ENCODE measurements around the gene DCTN2. TPM values are rescaled to one million over a fixed set of nuclear protein-coding genes. Genes with fewer than 3 reads are reported as not detected.

The DCTN2 gene
- total RNA-seq, 2 experiments from 2014 or later = 39.6 TPM

DNA sequence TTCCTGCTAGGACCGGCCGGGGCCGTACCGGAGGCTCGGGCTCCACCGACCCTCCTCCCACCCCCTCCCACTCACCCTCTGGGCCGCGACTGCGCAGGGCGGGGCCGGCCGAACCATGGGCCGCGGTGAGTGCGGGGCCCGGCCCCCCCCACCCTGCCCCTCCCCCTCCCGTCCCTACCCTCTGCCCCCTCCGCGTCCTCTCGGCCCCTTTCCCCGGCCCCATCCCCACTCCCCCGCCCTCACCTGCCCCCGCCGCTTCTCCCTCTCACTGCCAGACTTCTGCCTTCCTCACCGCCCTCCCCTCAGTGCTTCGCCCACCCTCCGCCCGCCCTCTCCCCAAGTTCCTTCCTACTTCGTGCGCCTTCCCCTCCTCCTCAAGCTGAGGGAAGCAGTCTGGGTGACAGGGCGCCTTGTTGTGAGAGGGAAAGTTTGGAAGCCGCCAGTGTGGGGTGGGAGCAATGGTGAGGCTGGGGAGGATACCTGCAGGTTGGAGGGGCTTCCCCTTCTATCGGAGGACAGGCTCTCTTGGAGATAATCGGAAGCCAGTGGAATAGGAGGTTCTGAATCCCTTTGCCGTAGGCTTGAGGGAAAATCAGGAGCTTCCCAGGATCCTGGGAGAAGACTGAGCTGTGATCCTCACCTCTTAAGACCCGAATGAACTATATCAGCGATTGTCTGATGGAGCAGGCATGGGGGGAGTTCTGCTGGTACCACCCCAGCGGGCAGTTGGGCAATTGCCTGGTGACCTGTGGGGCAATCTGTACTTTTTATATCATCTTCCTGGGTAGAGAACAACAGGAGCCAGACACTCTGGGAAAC, 23.9 kb downstream of the DCTN2 start:
- Histone ChIP-seq H3K9me3 (ENCODE audit: control insufficient read depth in 1 of 2, insufficient read depth in 1 of 2, low read length in 2 of 2) (no peaks in the 10 kb centered on the region), H3K4me1 (ENCODE audit: insufficient read depth, low read length) (peaks cover 75% of the 10 kb centered on the region), H3K27ac (ENCODE audit: low read depth in 1 of 2, low read length in 2 of 2) (peak overlapping the region; percentile 71), H3K36me3 (ENCODE audit: insufficient read depth, low read length) (peaks cover 41% of the 10 kb centered on the region), H3K27me3 (ENCODE audit: control insufficient read depth in 1 of 2, insufficient read depth in 2 of 2, low read length in 2 of 2) (no peaks in the 10 kb centered on the region), H3K4me3 (ENCODE audit: low read length) (peak overlapping the region; percentile 67)
- DNase-seq (peak in 12 of 14 experiments; percentile 16 to 80 (median 44)), ATAC-seq (ENCODE audit: poor library complexity) (no peak)
- Mint-ChIP-seq H3K4me3 (peak overlapping the region; percentile 95), H3K27ac (peak overlapping the region; percentile 100), H3K9me3 (no peaks in the 10 kb centered on the region), H3K4me1 (ENCODE audit: low read depth) (peaks cover 56% of the 10 kb centered on the region), H3K36me3 (ENCODE audit: low read depth) (peaks cover 74% of the 10 kb centered on the region), H3K27me3 (no peaks in the 10 kb centered on the region)
- ChIA-PET POLR2A (interaction anchor here (0.6 to 2.1 kb wide), 3 partner anchors 23 to 395 kb away, joined by 3 to 11 read pairs (median 3); partner anchors contain the start of gene DCTN2), CTCF (interaction anchor here (1.4 kb wide), 1 partner anchor 60 kb away, joined by 3 read pairs; no protein-coding TSS in a partner anchor)
- intact Hi-C loops (cut with DNase I, micrococcal nuclease) = loop anchor here (1.0 to 5.0 kb wide), 4 partner anchors 22 to 419 kb away; partner anchors contain the start of genes ATP23 (in 1 of the 2), CDK4 (in 1 of the 2) and DCTN2 (in 1 of the 2)
- TF ChIP-seq, protein P1, sequence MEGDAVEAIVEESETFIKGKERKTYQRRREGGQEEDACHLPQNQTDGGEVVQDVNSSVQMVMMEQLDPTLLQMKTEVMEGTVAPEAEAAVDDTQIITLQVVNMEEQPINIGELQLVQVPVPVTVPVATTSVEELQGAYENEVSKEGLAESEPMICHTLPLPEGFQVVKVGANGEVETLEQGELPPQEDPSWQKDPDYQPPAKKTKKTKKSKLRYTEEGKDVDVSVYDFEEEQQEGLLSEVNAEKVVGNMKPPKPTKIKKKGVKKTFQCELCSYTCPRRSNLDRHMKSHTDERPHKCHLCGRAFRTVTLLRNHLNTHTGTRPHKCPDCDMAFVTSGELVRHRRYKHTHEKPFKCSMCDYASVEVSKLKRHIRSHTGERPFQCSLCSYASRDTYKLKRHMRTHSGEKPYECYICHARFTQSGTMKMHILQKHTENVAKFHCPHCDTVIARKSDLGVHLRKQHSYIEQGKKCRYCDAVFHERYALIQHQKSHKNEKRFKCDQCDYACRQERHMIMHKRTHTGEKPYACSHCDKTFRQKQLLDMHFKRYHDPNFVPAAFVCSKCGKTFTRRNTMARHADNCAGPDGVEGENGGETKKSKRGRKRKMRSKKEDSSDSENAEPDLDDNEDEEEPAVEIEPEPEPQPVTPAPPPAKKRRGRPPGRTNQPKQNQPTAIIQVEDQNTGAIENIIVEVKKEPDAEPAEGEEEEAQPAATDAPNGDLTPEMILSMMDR (IDR thresholded peaks at IDR 0.05) = no peak

DNA sequence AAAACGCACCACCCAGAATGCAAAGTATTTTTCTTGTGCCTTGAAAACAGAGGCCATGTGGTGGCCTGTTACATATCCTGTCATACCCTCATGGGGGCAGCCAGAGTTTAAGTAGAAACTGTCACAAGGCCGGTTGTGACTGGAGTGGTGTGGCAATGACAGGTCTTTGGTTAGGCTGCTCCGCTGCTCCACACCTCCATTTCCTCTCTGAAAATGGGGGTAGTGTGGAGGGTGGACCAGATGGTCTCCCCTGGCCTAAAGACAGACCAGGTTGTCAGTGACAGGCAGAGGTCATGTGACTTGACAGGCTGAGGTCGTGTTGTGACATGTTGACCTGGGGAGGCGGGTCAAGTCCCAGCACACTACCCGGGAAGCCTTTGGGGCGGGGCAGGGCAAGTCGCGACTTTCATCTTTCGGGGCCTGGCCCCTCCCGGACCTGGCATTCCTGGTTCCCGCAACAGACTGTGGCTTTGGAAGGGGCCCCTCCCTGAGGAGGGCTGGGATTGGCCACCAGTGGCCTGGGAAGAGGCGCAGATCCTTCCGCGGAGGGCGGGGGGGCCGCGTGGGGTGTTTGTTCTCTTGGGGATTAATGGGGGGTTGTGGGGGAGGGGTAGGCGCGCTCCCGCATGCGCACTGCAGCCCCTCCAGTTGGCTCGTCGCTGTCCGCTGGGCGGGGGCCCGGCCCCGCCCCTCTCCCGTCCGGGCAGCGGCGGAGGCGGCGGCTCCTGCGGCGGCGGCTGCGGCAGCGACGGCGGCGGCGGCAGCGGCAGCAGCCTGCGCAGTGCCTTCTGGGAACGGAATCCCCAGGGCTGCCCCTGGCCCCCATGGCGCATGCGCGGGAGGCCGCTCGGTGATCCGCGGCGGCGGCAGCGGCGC, 24.7 kb downstream of the DCTN2 start, which contains the start of gene MBD6:
Gene MBD6 (plus strand): TSS at position 814 of the 876 bp plus-strand sequence. CDS start 1,480 bp downstream, outside the sequence.
- Mint-ChIP-seq H3K27ac (peak within 1 kb of the TSS; percentile 100), H3K36me3 (ENCODE audit: low read depth) (peaks cover 75% of the 10 kb centered on the region), H3K4me1 (ENCODE audit: low read depth) (peaks cover 63% of the 10 kb centered on the region), H3K4me3 (peak within 1 kb of the TSS; percentile 95), H3K9me3 (no peaks in the 10 kb centered on the region), H3K27me3 (no peaks in the 10 kb centered on the region)
- DNase-seq = peak; percentile 78 to 96 (median 89)
- Histone ChIP-seq H3K27me3 (ENCODE audit: control insufficient read depth in 1 of 2, insufficient read depth in 2 of 2, low read length in 2 of 2) (no peaks in the 10 kb centered on the region), H3K27ac (ENCODE audit: low read depth in 1 of 2, low read length in 2 of 2) (peak within 1 kb of the TSS; percentile 96 to 97), H3K36me3 (ENCODE audit: insufficient read depth, low read length) (peaks cover 40% of the 10 kb centered on the region), H3K4me1 (ENCODE audit: insufficient read depth, low read length) (peaks cover 79% of the 10 kb centered on the region), H3K4me3 (ENCODE audit: low read length) (peak within 1 kb of the TSS; percentile 67), H3K9me3 (ENCODE audit: control insufficient read depth in 1 of 2, insufficient read depth in 1 of 2, low read length in 2 of 2) (no peaks in the 10 kb centered on the region)
- intact Hi-C loops (cut with DNase I, micrococcal nuclease) = loop anchor here (2.0 to 5.0 kb wide), 3 partner anchors 25 to 420 kb away; partner anchors contain the start of genes ATP23 (in 1 of the 2), CDK4 (in 1 of the 2) and DCTN2 (in 1 of the 2)
- CTCF ChIA-PET = no interaction called here
- ATAC-seq (ENCODE audit: poor library complexity) = peak; percentile 39
- POLR2A ChIA-PET = interaction anchor here (0.6 kb wide), 1 partner anchor 394 kb away, joined by 3 read pairs; no protein-coding TSS in a partner anchor
- TF ChIP-seq, protein P1 (IDR thresholded peaks at IDR 0.05) = peak; percentile 16
